HEK293T (cell line): ENCODE results near the gene CSDE1.

Experiments
- ARNT ChIP-seq: fragments of 450-650 bp; IDR thresholded peaks from 2 replicates; pipeline ENCODE4 v1.6.1; 2017; ENCODE audit warnings: mild to moderate bottlenecking
- BHLHE40 ChIP-seq: fragments of 450-650 bp; IDR thresholded peaks from 2 replicates; pipeline ENCODE4 v1.6.1; 2016; ENCODE audit warnings: mild to moderate bottlenecking, moderate library complexity, borderline replicate concordance
- CTBP1 ChIP-seq: fragments of 450-650 bp; IDR thresholded peaks from 2 replicates; pipeline ENCODE4 v1.6.1; 2016; ENCODE audit warnings: borderline replicate concordance
- FOXK2 ChIP-seq: fragments of 450-650 bp; IDR thresholded peaks from 2 replicates; pipeline ENCODE4 v1.6.1; 2016; ENCODE audit warnings: mild to moderate bottlenecking
- HDGF ChIP-seq: fragments of 450-650 bp; IDR thresholded peaks from 2 replicates; pipeline ENCODE4 v1.6.1; 2017; ENCODE audit warnings: antibody characterized with exemption, borderline replicate concordance
- L3MBTL2 ChIP-seq: fragments of 450-650 bp; conservative IDR thresholded peaks from 2 replicates; pipeline ENCODE4 v1.6.1; 2016; ENCODE audit warnings: mild to moderate bottlenecking
- LEF1 ChIP-seq: fragments of 450-650 bp; IDR thresholded peaks from 2 replicates; pipeline ENCODE4 v1.6.1; 2017; ENCODE audit warnings: mild to moderate bottlenecking, borderline replicate concordance
- NFRKB ChIP-seq: fragments of 450-650 bp; IDR thresholded peaks from 2 replicates; pipeline ENCODE4 v1.6.1; 2016; ENCODE audit warnings: mild to moderate bottlenecking, moderate library complexity
- SUZ12 ChIP-seq: fragments of 450-650 bp; IDR thresholded peaks from 2 replicates; pipeline ENCODE4 v1.6.1; 2016; ENCODE audit warnings: mild to moderate bottlenecking
- TARDBP ChIP-seq: fragments of 450-650 bp; IDR thresholded peaks from 2 replicates; pipeline ENCODE4 v1.6.1; 2016
- TF ChIP-seq, protein P1 (sequence below): fragments of 450-650 bp; IDR thresholded peaks from 2 replicates; pipeline ENCODE4 v1.6.1; 2016

DNA sequence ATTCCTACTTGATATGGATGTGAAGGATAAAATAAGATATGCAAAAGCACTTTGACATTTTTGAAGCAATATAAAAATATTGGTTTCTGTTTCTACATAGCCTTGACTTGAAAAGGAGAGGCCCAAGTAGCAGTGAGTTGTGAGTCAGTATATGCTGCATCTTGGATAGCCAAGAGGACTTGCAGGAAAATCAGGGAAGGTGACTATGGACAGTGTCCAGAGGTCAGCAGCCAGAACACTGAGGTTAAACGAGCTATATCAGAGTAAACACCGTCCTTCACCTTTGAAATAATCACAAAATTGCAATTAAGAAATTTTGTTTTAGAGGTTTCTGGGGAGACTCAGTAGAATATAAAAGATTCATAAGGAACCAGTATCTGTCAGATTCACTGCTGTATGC lies 55.9 kb downstream of the CSDE1 start:
- TF ChIP-seq FOXK2 (no peak), CTBP1 (no peak), SUZ12 (no peak), ARNT (no peak), L3MBTL2 (no peak), BHLHE40 (no peak), LEF1 (no peak), NFRKB (no peak), TARDBP (no peak), HDGF (no peak)
- TF ChIP-seq, protein P1, sequence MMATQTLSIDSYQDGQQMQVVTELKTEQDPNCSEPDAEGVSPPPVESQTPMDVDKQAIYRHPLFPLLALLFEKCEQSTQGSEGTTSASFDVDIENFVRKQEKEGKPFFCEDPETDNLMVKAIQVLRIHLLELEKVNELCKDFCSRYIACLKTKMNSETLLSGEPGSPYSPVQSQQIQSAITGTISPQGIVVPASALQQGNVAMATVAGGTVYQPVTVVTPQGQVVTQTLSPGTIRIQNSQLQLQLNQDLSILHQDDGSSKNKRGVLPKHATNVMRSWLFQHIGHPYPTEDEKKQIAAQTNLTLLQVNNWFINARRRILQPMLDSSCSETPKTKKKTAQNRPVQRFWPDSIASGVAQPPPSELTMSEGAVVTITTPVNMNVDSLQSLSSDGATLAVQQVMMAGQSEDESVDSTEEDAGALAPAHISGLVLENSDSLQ = no peak
